H1 (cell line): ENCODE data around the gene DKC1. TPM values are rescaled to one million over a fixed set of nuclear protein-coding genes. Genes with fewer than 3 reads are reported as not detected.

Source experiments
- ATF3 ChIP-seq: IDR thresholded peaks from 2 replicates; pipeline ENCODE4 v1.6.1; 2011; ENCODE audit warnings: low read depth, mild to moderate bottlenecking, low read length; ENCODE audit not compliant: insufficient read depth
- BCL11A ChIP-seq, 2 experiments: IDR thresholded peaks; one replicate each; pipeline ENCODE4 v1.6.1; 2011; ENCODE audit warnings: low read depth in 2 of 2, low read length in 2 of 2, mild to moderate bottlenecking in 2 of 2
- KDM4A ChIP-seq: IDR thresholded peaks from one replicate; pipeline ENCODE4 v1.7.1; 2012; ENCODE audit warnings: low read depth, mild to moderate bottlenecking, moderate library complexity, low read length, inconsistent platforms; ENCODE audit not compliant: severe bottlenecking
- RAD21 ChIP-seq, 2 experiments: IDR thresholded peaks in 1 of 2; conservative IDR thresholded peaks in 1 of 2; 2 replicates each; pipeline ENCODE4 v1.6.1; 2011; ENCODE audit warnings: low read depth in 2 of 2, low read length in 2 of 2, improper control_type of control experiment in 1 of 2, inconsistent platforms in 1 of 2, mild to moderate bottlenecking in 1 of 2, moderate library complexity in 1 of 2
- polyA plus RNA-seq, 7 experiments: library from polyadenylated mRNA; depleted of rRNA in 3 of 7; stranded (reverse) in 5 of 7; unstranded in 2 of 7; fragments of >200 nt in 5 of 7; fragments of 200-250 nt in 2 of 7; gene quantifications; 1 replicate in 5 of 7; 2 replicates in 1 of 7; 4 replicates in 1 of 7; pipeline versions ENCODE4 v1.2.1 to v1.2.3, GENCODE V29; 2011 to 2013; ENCODE audit warnings: missing spikeins in 2 of 7, mixed read lengths in 2 of 7
- total RNA-seq: library from RNA; stranded (reverse); fragmentation: NEBNext Ultra II Directional; extraction: Animal tissue kit (Norgen Biotek cat#: 25700); gene quantifications from 2 replicates; pipeline ENCODE4 v1.2.1, GENCODE V29; 2021

DKC1 gene
- total and polyA plus RNA-seq, 2 of the 8 experiments (the other 6 are each of a cell fraction or from before 2014, with no cell fraction given): 65.6 to 143 TPM

GRCh38 chrX:154734061-154734781, 28.4 kb upstream of the DKC1 start (continued):
- TF ChIP-seq KDM4A: no peak
- no peak for TF ChIP-seq RAD21 (IDR thresholded peaks at IDR 0.05 in 1 of 2, conservative IDR thresholded peaks at IDR 0.05 in 1 of 2; ENCODE audit: low read depth in 2 of 2, low read length in 2 of 2)
- TF ChIP-seq ATF3: no peak
- no peak for TF ChIP-seq BCL11A (IDR thresholded peaks at IDR 0.05; ENCODE audit: low read depth in 2 of 2, low read length in 2 of 2)
- TF ChIP-seq, all 59 proteins: peak for 0
